K562 (cell line): ENCODE measurements around the gene SNX10. TPM values are rescaled to one million over a fixed set of nuclear protein-coding genes. Genes with fewer than 3 reads are reported as not detected.

Experiments
- ZNF282 ChIP-seq: sonication (generic); formaldehyde crosslinking; IDR thresholded peaks from 2 replicates; pipeline ENCODE4 v1.8.1; 2023; ENCODE audit warnings: missing genetic modification reagents
- polyA plus RNA-seq, 8 experiments: library from polyadenylated mRNA; depleted of rRNA in 4 of 8; stranded (reverse) in 5 of 8; unstranded in 3 of 8; fragments of >200 nt; fragmentation: Nextera tagmentation in 2 of 8; fragmentation: Illumina TruSeq in 1 of 8; extraction: Ambion mirVana in 2 of 8; extraction: Trizol in 1 of 8; gene quantifications; 2 replicates each; pipeline versions ENCODE4 v1.2.1 to v1.2.3, GENCODE V29; 2011 to 2014; ENCODE audit warnings: inconsistent platforms in 1 of 8, missing spikeins in 1 of 8
- total RNA-seq, 7 experiments: library from RNA; depleted of rRNA in 6 of 7; stranded (reverse); fragments of >200 nt in 6 of 7; fragmentation: Illumina TruSeq in 2 of 7; extraction: Trizol in 2 of 7; gene quantifications; 2 replicates each; pipeline versions ENCODE4 v1.2.1 to v1.2.3, GENCODE V29; 2011 to 2021; ENCODE audit warnings: low replicate concordance in 1 of 7
- TF ChIP-seq, protein P1 (sequence below): fragments of 450-650 bp; formaldehyde crosslinking; IDR thresholded peaks from 2 replicates; pipeline ENCODE4 v1.4.0; 2020; ENCODE audit warnings: mild to moderate bottlenecking, moderate library complexity
- TF ChIP-seq, protein P2 (sequence below): fragments of 250-450 bp; sonication (Bioruptor Pico); IDR thresholded peaks from 2 replicates; pipeline ENCODE4 v1.9.0; 2021; ENCODE audit warnings: mild to moderate bottlenecking
- TF ChIP-seq, protein P3 (sequence below): fragments of 150-350 bp; IDR thresholded peaks from 2 replicates; pipeline ENCODE4 v1.6.1; 2014; ENCODE audit warnings: low read depth, mild to moderate bottlenecking, low read length, borderline replicate concordance

The SNX10 gene
- total and polyA plus RNA-seq, 9 of the 15 experiments (the other 6 are each of a cell fraction or from before 2014, with no cell fraction given): 6.9 to 16.5 (median 11.5) TPM

DNA sequence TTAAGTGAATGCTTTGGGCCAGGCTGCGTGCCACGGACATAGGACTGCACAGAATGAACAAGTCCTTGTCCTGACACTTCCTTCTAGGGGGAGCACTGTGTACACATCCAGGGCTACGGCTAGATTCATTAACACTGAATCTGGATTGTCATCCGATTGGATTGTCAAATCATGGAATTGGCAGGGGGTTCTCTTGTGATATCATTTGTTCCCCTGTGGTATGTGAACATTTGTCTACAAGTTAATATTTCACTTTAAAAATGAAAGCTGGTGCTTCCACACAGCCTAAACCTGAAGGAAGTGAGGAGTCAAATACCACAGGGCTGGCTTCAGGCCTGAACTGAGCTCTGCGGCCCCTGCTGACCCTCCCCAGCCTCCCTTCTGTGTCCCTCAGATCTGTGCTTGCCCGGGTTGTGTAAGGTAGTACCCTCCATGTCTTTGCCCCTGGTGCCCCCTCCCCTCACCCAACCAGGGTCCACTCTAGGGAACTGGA lies 75.6 kb downstream of the SNX10 start (continued):
- TF ChIP-seq, protein P1, sequence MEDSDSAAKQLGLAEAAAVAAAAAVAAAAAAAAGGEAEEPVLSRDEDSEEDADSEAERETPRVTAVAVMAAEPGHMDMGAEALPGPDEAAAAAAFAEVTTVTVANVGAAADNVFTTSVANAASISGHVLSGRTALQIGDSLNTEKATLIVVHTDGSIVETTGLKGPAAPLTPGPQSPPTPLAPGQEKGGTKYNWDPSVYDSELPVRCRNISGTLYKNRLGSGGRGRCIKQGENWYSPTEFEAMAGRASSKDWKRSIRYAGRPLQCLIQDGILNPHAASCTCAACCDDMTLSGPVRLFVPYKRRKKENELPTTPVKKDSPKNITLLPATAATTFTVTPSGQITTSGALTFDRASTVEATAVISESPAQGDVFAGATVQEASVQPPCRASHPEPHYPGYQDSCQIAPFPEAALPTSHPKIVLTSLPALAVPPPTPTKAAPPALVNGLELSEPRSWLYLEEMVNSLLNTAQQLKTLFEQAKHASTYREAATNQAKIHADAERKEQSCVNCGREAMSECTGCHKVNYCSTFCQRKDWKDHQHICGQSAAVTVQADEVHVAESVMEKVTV (CRISPR knock-in tag): no peak
- TF ChIP-seq, protein P2, sequence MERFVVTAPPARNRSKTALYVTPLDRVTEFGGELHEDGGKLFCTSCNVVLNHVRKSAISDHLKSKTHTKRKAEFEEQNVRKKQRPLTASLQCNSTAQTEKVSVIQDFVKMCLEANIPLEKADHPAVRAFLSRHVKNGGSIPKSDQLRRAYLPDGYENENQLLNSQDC (CRISPR knock-in tag): no peak
- TF ChIP-seq, protein P3, sequence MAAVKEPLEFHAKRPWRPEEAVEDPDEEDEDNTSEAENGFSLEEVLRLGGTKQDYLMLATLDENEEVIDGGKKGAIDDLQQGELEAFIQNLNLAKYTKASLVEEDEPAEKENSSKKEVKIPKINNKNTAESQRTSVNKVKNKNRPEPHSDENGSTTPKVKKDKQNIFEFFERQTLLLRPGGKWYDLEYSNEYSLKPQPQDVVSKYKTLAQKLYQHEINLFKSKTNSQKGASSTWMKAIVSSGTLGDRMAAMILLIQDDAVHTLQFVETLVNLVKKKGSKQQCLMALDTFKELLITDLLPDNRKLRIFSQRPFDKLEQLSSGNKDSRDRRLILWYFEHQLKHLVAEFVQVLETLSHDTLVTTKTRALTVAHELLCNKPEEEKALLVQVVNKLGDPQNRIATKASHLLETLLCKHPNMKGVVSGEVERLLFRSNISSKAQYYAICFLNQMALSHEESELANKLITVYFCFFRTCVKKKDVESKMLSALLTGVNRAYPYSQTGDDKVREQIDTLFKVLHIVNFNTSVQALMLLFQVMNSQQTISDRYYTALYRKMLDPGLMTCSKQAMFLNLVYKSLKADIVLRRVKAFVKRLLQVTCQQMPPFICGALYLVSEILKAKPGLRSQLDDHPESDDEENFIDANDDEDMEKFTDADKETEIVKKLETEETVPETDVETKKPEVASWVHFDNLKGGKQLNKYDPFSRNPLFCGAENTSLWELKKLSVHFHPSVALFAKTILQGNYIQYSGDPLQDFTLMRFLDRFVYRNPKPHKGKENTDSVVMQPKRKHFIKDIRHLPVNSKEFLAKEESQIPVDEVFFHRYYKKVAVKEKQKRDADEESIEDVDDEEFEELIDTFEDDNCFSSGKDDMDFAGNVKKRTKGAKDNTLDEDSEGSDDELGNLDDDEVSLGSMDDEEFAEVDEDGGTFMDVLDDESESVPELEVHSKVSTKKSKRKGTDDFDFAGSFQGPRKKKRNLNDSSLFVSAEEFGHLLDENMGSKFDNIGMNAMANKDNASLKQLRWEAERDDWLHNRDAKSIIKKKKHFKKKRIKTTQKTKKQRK: no peak
- no peak for TF ChIP-seq ZNF282 (CRISPR knock-in tag)
